AG09319 (cell line): ENCODE data around the gene DLGAP4.

Experiments used
- DNase-seq: peaks from one replicate; pipeline ENCODE4 v3.0.0-alpha.2; 2010; ENCODE audit warnings: low read depth; ENCODE audit errors: extremely low read depth
- CTCF ChIP-seq: IDR thresholded peaks from 2 replicates; pipeline ENCODE4 v1.5.1; 2011; ENCODE audit warnings: low read depth, mild to moderate bottlenecking, inconsistent platforms, low read length, moderate library complexity

Gene DLGAP4

GRCh38 chr20:36307412-36308325 is 1.5 kb downstream of the DLGAP4 start:
- DNase-seq = no peak
- no peak for TF ChIP-seq CTCF

GRCh38 chr20:36308353-36308752 is 2.2 kb downstream of the DLGAP4 start:
- no peak for DNase-seq
- no peak for TF ChIP-seq CTCF

GRCh38 chr20:36308986-36309385 is 2.8 kb downstream of the DLGAP4 start:
- DNase-seq = no peak
- TF ChIP-seq CTCF = no peak

- TF ChIP-seq CTCF = no peak
- DNase-seq = no peak
Measured at GRCh38 chr20:36309643-36310042, 3.5 kb downstream of the DLGAP4 start.

GRCh38 chr20:36310215-36310981 is 4.3 kb downstream of the DLGAP4 start:
- no peak for DNase-seq
- no peak for TF ChIP-seq CTCF

- TF ChIP-seq CTCF = no peak
Measured at GRCh38 chr20:36311141-36311853, 5.2 kb downstream of the DLGAP4 start.

More at GRCh38 chr20:36311141-36311853, 5.2 kb downstream of the DLGAP4 start:
- no peak for DNase-seq
